ENCODE measurements around the gene PDHX.
"Not testable (repeated sequence)": the region's sequence is repeated elsewhere in the genome, so short reads cannot be mapped to it uniquely, and the experiment has no call there.

DNA sequence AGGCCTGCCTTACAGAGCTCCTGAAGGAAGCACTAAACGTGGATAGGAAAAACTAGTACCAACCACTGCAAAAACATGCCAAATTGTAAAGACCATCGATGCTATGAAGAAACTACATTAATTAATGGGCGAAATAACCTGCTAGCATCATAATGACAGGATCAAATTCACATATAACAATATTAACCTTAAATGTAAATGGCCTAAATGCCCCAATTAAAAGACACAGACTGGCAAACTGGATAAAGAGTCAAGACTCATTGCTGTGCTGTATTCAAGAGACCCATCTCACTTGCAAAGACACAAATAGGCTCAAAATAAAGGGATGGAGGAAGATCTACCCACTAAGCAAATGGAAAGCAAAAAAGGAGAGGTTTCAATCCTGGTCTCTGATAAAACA lies 107.5 kb downstream of the PDHX start:
- not testable (repeated sequence) for TF ChIP-seq EP300 (IDR thresholded peaks at IDR 0.05)
- TF ChIP-seq, protein P1, sequence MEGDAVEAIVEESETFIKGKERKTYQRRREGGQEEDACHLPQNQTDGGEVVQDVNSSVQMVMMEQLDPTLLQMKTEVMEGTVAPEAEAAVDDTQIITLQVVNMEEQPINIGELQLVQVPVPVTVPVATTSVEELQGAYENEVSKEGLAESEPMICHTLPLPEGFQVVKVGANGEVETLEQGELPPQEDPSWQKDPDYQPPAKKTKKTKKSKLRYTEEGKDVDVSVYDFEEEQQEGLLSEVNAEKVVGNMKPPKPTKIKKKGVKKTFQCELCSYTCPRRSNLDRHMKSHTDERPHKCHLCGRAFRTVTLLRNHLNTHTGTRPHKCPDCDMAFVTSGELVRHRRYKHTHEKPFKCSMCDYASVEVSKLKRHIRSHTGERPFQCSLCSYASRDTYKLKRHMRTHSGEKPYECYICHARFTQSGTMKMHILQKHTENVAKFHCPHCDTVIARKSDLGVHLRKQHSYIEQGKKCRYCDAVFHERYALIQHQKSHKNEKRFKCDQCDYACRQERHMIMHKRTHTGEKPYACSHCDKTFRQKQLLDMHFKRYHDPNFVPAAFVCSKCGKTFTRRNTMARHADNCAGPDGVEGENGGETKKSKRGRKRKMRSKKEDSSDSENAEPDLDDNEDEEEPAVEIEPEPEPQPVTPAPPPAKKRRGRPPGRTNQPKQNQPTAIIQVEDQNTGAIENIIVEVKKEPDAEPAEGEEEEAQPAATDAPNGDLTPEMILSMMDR (IDR thresholded peaks at IDR 0.05): not testable (repeated sequence)

Data from upper lobe of left lung (tissue), 4 donors.